Endothelial cell of umbilical vein (primary cell): ENCODE data around the gene IGF2R. TPM values are rescaled to one million over a fixed set of nuclear protein-coding genes. Genes with fewer than 3 reads are reported as not detected.

Experiments used
- BruUV-seq: library from RNA; stranded (reverse); fragments of 400-500 nt; replicated peaks from 2 replicates; lab custom pipeline; 2021; lab: Mats Ljungman, UMichigan
- CTCF ChIA-PET: fragments of 300-600, 350-600 bp; sonication (Branson Sonifier 250); formaldehyde crosslinking; loops from one replicate; lab custom pipeline; 2021; ENCODE audit warnings: antibody characterized with exemption, inconsistent platforms; lab: Charles Lee
- POLR2A ChIA-PET: fragments of 300-600, 350-600 bp; sonication (Branson Sonifier 250); formaldehyde crosslinking; loops from one replicate; lab custom pipeline; 2021; ENCODE audit warnings: antibody characterized with exemption, inconsistent platforms; lab: Charles Lee
- DNase-seq: peaks from one replicate; pipeline ENCODE4 v3.0.0-alpha.2; 2011; ENCODE audit warnings: low read depth, low spot score
- FAIRE-seq: peaks from 2 replicates; lab custom pipeline; 2011; peaks lifted over from hg19 to GRCh38; lab: Jason Lieb, UNC
- H2AFZ ChIP-seq: 2 replicates; pipeline ENCODE4 v1.6.0; 2012; ENCODE audit warnings: low read depth, low read length, control low read depth, inconsistent platforms
- H3K27ac ChIP-seq: 2 replicates; pipeline ENCODE4 v1.5.1; 2011; ENCODE audit warnings: low read depth, mild to moderate bottlenecking, control low read depth, low read length, moderate library complexity; ENCODE audit not compliant: insufficient read depth
- H3K27me3 ChIP-seq, 2 experiments: 2 replicates each; pipeline versions ENCODE4 v1.6.0 to v1.6.1; 2011; ENCODE audit warnings: low read length in 2 of 2, mixed read lengths in 1 of 2; ENCODE audit not compliant: control insufficient read depth in 2 of 2, insufficient read depth in 2 of 2
- H3K36me3 ChIP-seq, 2 experiments: 2 replicates in 1 of 2; 3 replicates in 1 of 2; pipeline ENCODE4 v1.5.1; 2011; ENCODE audit warnings: low read length in 2 of 2, mild to moderate bottlenecking in 1 of 2, moderate library complexity in 1 of 2; ENCODE audit not compliant: control insufficient read depth in 2 of 2, insufficient read depth in 2 of 2; ENCODE audit errors: extremely low read depth in 1 of 2
- H3K4me1 ChIP-seq: 3 replicates; pipeline ENCODE4 v1.5.1; 2011; ENCODE audit warnings: mild to moderate bottlenecking, low read length; ENCODE audit not compliant: control insufficient read depth, insufficient read depth; ENCODE audit errors: extremely low read depth
- H3K4me2 ChIP-seq: 2 replicates; pipeline ENCODE4 v1.6.1; 2011; ENCODE audit warnings: low read length, control low read depth, mixed read lengths; ENCODE audit not compliant: insufficient read depth
- H3K4me3 ChIP-seq, 3 experiments: fragments of 200-600 bp in 1 of 3; sonication (generic), shearing (Covaris generic) in 1 of 3; replicated peaks in 1 of 3; 2 replicates each; pipeline ENCODE4 v1.5.1; 2011 to 2016; ENCODE audit warnings: control low read depth in 3 of 3, low read length in 3 of 3, mild to moderate bottlenecking in 2 of 3, inconsistent platforms in 1 of 3, low read depth in 1 of 3, moderate library complexity in 1 of 3; ENCODE audit not compliant: insufficient read depth in 1 of 3
- H3K79me2 ChIP-seq: 2 replicates; pipeline ENCODE4 v1.6.0; 2012; ENCODE audit warnings: low read length, inconsistent platforms; ENCODE audit not compliant: control insufficient read depth, insufficient read depth
- H3K9ac ChIP-seq: replicated peaks from 2 replicates; pipeline ENCODE3; 2011; ENCODE audit warnings: low read length, control low read depth; ENCODE audit not compliant: insufficient read depth; ENCODE audit errors: extremely low read depth
- H3K9me1 ChIP-seq: replicated peaks from 3 replicates; pipeline ENCODE4 v1.6.0; 2011; ENCODE audit warnings: mild to moderate bottlenecking, low read length; ENCODE audit not compliant: control insufficient read depth, insufficient read depth; ENCODE audit errors: extremely low read depth
- H3K9me3 ChIP-seq: replicated peaks from 2 replicates; pipeline ENCODE4 v1.5.1; 2012; ENCODE audit warnings: low read length, inconsistent platforms; ENCODE audit not compliant: control insufficient read depth, insufficient read depth
- H4K20me1 ChIP-seq: replicated peaks from 2 replicates; pipeline ENCODE3; 2011; ENCODE audit warnings: mild to moderate bottlenecking, low read length; ENCODE audit not compliant: control insufficient read depth, insufficient read depth; ENCODE audit errors: extremely low read depth
- EZH2 ChIP-seq: IDR thresholded peaks from 2 replicates; pipeline ENCODE4 v1.6.1; 2012; ENCODE audit warnings: borderline replicate concordance, low read depth, mild to moderate bottlenecking, moderate library complexity, low read length, inconsistent platforms; ENCODE audit not compliant: severe bottlenecking
- FOS ChIP-seq: IDR thresholded peaks from 2 replicates; pipeline ENCODE4 v1.6.1; 2011; ENCODE audit warnings: mild to moderate bottlenecking, low read length, moderate library complexity, borderline replicate concordance; ENCODE audit not compliant: insufficient read depth
- JUN ChIP-seq: IDR thresholded peaks from 2 replicates; pipeline ENCODE4 v1.6.1; 2011; ENCODE audit warnings: borderline replicate concordance, low read depth; ENCODE audit not compliant: insufficient read length, insufficient read depth
- MYC ChIP-seq: IDR thresholded peaks from one replicate; pipeline ENCODE4 v1.6.1; 2011; ENCODE audit warnings: mild to moderate bottlenecking, low read depth, low read length
- POLR2A ChIP-seq: IDR thresholded peaks from 2 replicates; pipeline ENCODE4 v1.6.1; 2012; ENCODE audit warnings: low read depth, mild to moderate bottlenecking, control low read depth, low read length
- POLR2AphosphoS5 ChIP-seq: IDR thresholded peaks from 2 replicates; pipeline ENCODE4 v1.6.1; 2012; ENCODE audit warnings: low read depth, mild to moderate bottlenecking, control low read depth, low read length, moderate library complexity; ENCODE audit not compliant: insufficient read depth
- dilution Hi-C: fragments of 300-500 bp; cut with MboI; formaldehyde crosslinking; loops from one replicate; pipeline ENCODE4 v1.15.0; 2019; ENCODE audit warnings: low sequenced_read_pairs; ENCODE audit not compliant: extremely low pct_ligation_motif_present
- intact Hi-C: fragments of 100-400 bp; cut with micrococcal nuclease; formaldehyde crosslinking; loops from one replicate; pipeline ENCODE4 v1.10.0; 2022
- polyA plus RNA-seq, 4 experiments: library from polyadenylated mRNA; depleted of rRNA in 3 of 4; stranded (reverse) in 3 of 4; unstranded in 1 of 4; fragments of >200 nt; gene quantifications; 2 replicates each; pipeline versions ENCODE4 v1.2.1 to v1.2.3, GENCODE V29; 2011 to 2012; ENCODE audit warnings: missing spikeins in 1 of 4
- total RNA-seq: library from RNA; stranded (reverse); gene quantifications from 2 replicates; pipeline ENCODE4 v1.2.3, GENCODE V29; 2021
- TF ChIP-seq, protein P1 (sequence below), 2 donors: IDR thresholded peaks; 1 replicate in 1 of 2; 2 replicates in 1 of 2; pipeline ENCODE4 v1.5.1; 2011; ENCODE audit warnings: low read length in 2 of 2, mild to moderate bottlenecking in 2 of 2, moderate library complexity in 2 of 2, control low read depth in 1 of 2, inconsistent platforms in 1 of 2, low read depth in 1 of 2; ENCODE audit not compliant: insufficient read depth in 1 of 2; ENCODE audit errors: extremely low read depth in 1 of 2
- TF ChIP-seq, protein P2 (sequence below): IDR thresholded peaks from 2 replicates; pipeline ENCODE4 v1.6.1; 2011; ENCODE audit not compliant: insufficient read depth, insufficient read length

Gene IGF2R
- total and polyA plus RNA-seq, 2 donors (not counting 3 experiments of a cell fraction or from before 2014, with no cell fraction given), result 16.3 to 60.2 TPM

DNA sequence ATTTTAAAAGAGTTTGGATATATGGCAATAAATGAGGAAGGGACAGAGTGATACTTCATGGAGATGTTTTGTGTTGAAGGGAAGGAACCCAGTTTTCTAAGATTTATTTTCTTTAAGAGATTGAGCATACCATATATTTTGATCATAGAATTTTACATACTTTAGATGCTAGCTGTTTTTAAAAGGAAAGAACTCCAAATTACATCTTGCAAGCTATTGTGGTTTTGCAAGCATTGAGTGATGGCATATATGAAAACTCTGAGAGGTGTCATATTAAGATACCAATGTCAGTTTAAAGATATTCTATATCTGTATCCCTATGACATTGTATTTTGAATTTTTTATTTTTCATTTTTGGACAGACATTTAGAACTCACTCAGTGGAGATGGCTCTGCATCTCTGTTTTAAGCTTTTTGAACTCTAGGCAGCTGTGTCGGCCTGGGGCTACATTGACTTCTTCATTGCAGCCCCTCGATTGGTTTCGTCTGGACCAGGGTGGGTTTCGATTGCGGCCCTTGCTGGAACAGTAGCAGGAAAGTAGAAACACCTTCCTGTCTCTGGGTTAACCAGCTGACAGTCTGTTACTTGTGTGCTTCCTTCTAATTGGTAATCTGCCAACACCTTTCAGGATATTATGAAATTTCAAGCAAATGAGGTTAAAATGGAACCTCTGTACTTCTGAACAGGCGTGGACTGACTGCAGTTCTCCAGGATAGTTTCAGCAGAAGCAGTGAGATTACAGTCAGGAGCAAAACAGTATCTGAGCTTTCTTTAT, 14.0 kb downstream of the IGF2R start:
- dilution Hi-C loops, result no loop called here
- FAIRE-seq (no peak), DNase-seq (peak; percentile 49)
- Histone ChIP-seq H3K4me2 (no peak overlapping the region), H3K27ac (no peak overlapping the region), H3K4me3 (no peak overlapping the region), H3K9ac (no peak overlapping the region), H3K79me2 (no peaks in the 10 kb centered on the region), H2AFZ (no peak overlapping the region), H3K9me1 (no peaks in the 10 kb centered on the region), H3K27me3 (peaks cover 14 to 17% of the 10 kb centered on the region in 2 experiments), H3K4me1 (peaks cover 30% of the 10 kb centered on the region), H3K36me3 (no peaks in the 10 kb centered on the region), H3K9me3 (no peaks in the 10 kb centered on the region), H4K20me1 (peaks cover 11% of the 10 kb centered on the region)
- BruUV-seq, result no TSS peak
- POLR2A ChIA-PET, result no interaction called here
- CTCF ChIA-PET, result interaction anchor here (1.3 to 2.1 kb wide), 5 partner anchors 9 to 119 kb away, joined by 3 to 9 read pairs (median 4); partner anchors contain the start of gene IGF2R
- intact Hi-C loops, result loop anchor here (5.0 kb wide), 3 partner anchors 59 to 291 kb away; partner anchors contain the start of genes SOD2 and TCP1
- no peak for TF ChIP-seq JUN

GRCh38 chr6:159983641-159984080, 14.8 kb downstream of the IGF2R start:
- no peak for FAIRE-seq
- Histone ChIP-seq H3K79me2 (no peaks in the 10 kb centered on the region), H3K9ac (no peak overlapping the region), H3K27me3 (peaks cover 14 to 17% of the 10 kb centered on the region in 2 experiments), H3K4me1 (peaks cover 30% of the 10 kb centered on the region), H3K27ac (no peak overlapping the region), H3K9me3 (no peaks in the 10 kb centered on the region), H4K20me1 (peaks cover 11% of the 10 kb centered on the region), H3K4me2 (no peak overlapping the region), H3K36me3 (no peaks in the 10 kb centered on the region), H3K4me3 (no peak overlapping the region), H2AFZ (no peak overlapping the region), H3K9me1 (no peaks in the 10 kb centered on the region)
- TF ChIP-seq JUN (no peak), MYC (no peak), POLR2AphosphoS5 (no peak), POLR2A (no peak), EZH2 (no peak), FOS (no peak)
- TF ChIP-seq, protein P1, sequence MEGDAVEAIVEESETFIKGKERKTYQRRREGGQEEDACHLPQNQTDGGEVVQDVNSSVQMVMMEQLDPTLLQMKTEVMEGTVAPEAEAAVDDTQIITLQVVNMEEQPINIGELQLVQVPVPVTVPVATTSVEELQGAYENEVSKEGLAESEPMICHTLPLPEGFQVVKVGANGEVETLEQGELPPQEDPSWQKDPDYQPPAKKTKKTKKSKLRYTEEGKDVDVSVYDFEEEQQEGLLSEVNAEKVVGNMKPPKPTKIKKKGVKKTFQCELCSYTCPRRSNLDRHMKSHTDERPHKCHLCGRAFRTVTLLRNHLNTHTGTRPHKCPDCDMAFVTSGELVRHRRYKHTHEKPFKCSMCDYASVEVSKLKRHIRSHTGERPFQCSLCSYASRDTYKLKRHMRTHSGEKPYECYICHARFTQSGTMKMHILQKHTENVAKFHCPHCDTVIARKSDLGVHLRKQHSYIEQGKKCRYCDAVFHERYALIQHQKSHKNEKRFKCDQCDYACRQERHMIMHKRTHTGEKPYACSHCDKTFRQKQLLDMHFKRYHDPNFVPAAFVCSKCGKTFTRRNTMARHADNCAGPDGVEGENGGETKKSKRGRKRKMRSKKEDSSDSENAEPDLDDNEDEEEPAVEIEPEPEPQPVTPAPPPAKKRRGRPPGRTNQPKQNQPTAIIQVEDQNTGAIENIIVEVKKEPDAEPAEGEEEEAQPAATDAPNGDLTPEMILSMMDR (IDR thresholded peaks at IDR 0.05; ENCODE audit: extremely low read depth in 1 of 2, insufficient read depth in 1 of 2, low read depth in 1 of 2, low read length in 2 of 2), result no peak
- TF ChIP-seq, protein P2, sequence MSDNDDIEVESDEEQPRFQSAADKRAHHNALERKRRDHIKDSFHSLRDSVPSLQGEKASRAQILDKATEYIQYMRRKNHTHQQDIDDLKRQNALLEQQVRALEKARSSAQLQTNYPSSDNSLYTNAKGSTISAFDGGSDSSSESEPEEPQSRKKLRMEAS, result no peak
- intact Hi-C loops (loop anchor here (5.0 kb wide), 3 partner anchors 59 to 291 kb away; partner anchors contain the start of genes SOD2 and TCP1), dilution Hi-C loops (no loop called here)
- ChIA-PET CTCF (interaction anchor here (1.3 to 1.4 kb wide), 2 partner anchors 10 to 23 kb away, joined by 3 to 4 read pairs; no protein-coding TSS in a partner anchor), POLR2A (no interaction called here)
- DNase-seq, result no peak
- BruUV-seq, result no TSS peak
